ENCODE measurements around the gene STK32C. TPM values are rescaled to one million over a fixed set of nuclear protein-coding genes. Genes with fewer than 3 reads are reported as not detected.

The STK32C gene
- total and polyA plus RNA-seq, 4 donors = 5.1 to 22.0 (median 16.3) TPM

- ATAC-seq (ENCODE audit: insufficient read depth, low FRiP score) (peak; percentile 30), DNase-seq (peak in 2 of 3 donors; percentile 15 to 31)
- peaks cover 0 to 6% (median 5%) of the 10 kb centered on the region in 5 donors for H3K4me1 ChIP-seq (ENCODE audit: control insufficient read depth in 5 of 5, insufficient read depth in 5 of 5, low read length in 5 of 5)
- peaks cover 0 to 2% (median 0%) of the 10 kb centered on the region in 4 donors for H3K9me3 ChIP-seq (ENCODE audit: control insufficient read depth in 4 of 4, insufficient read depth in 3 of 4, low read length in 3 of 4)
- no peak overlapping the region for H3K27ac ChIP-seq (ENCODE audit: low read depth in 1 of 2, low read length in 1 of 2)
- peaks cover 0 to 3% (median 0%) of the 10 kb centered on the region in 4 donors for H3K36me3 ChIP-seq (ENCODE audit: control insufficient read depth in 4 of 4, insufficient read depth in 4 of 4, low read length in 4 of 4)
- TF ChIP-seq CTCF (IDR thresholded peaks at IDR 0.05; ENCODE audit: control extremely low read depth, extremely low read depth) = no peak
- no peak overlapping the region for H3K9ac ChIP-seq (ENCODE audit: insufficient read depth in 1 of 2, low read length in 2 of 2)
- no peak overlapping the region for H3K4me3 ChIP-seq
- H3K27me3 ChIP-seq (ENCODE audit: control insufficient read depth in 3 of 3, insufficient read depth in 3 of 3, low read length in 2 of 3) = peaks cover 0 to 7% (median 4%) of the 10 kb centered on the region in 3 donors
- WGBS, 2 donors = 81% methylated on average over 21 of the region's 21 CpGs
Measured at GRCh38 chr10:132193907-132194552, 113.7 kb downstream of the STK32C start.

DNA sequence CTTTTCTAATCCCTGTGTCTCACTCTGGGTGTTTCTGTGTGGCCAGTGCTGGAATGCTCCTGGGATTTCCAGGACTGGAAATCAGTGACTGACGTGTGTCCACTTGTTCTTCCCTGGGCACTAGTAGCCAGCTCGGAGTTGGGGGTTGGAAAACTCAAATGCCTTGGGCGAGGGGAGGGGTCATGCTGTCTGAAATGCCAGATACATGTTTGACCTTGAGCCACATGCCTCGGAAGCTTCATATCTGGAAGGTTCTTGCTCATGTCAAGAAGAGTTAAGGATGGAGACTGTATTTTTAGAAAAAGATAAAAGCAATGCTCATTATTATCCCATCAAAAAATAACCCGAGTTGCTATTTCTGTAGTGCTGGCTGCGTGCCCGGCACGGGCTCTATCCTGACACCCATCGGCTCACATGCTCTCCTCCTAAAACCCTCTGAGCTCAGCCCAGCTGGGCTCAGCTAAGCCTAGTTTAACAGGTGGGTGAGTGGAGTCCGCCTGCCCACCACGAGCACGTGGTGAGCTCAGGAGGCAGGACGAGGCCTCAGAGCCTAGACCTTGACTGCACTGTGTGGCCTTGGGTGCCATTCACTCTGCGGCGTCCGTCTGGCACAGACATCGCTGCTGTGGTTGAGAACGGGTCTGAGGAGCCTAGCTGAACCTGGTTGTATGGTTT, 114.6 kb downstream of the STK32C start:
- Histone ChIP-seq H3K27me3 (ENCODE audit: control insufficient read depth in 3 of 3, insufficient read depth in 3 of 3, low read length in 2 of 3) (peaks cover 0 to 16% (median 6%) of the 10 kb centered on the region in 3 donors), H3K27ac (ENCODE audit: low read depth in 1 of 2, low read length in 1 of 2) (no peak overlapping the region), H3K4me3 (no peak overlapping the region), H3K9ac (ENCODE audit: insufficient read depth in 1 of 2, low read length in 2 of 2) (no peak overlapping the region), H3K9me3 (ENCODE audit: control insufficient read depth in 4 of 4, insufficient read depth in 3 of 4, low read length in 3 of 4) (peaks cover 0 to 2% (median 0%) of the 10 kb centered on the region in 4 donors), H3K4me1 (ENCODE audit: control insufficient read depth in 5 of 5, insufficient read depth in 5 of 5, low read length in 5 of 5) (peaks cover 0 to 11% (median 6%) of the 10 kb centered on the region in 5 donors), H3K36me3 (ENCODE audit: control insufficient read depth in 4 of 4, insufficient read depth in 4 of 4, low read length in 4 of 4) (peaks cover 0 to 3% (median 0%) of the 10 kb centered on the region in 4 donors)
- no peak for TF ChIP-seq CTCF (IDR thresholded peaks at IDR 0.05; ENCODE audit: control extremely low read depth, extremely low read depth)
- DNase-seq (peak; percentile 71 to 86 (median 72)), ATAC-seq (ENCODE audit: insufficient read depth, low FRiP score) (no peak)
- 69 to 78% methylated on average over 18 of the region's 18 CpGs for WGBS, 2 donors

- Histone ChIP-seq H3K9me3 (ENCODE audit: control insufficient read depth in 4 of 4, insufficient read depth in 3 of 4, low read length in 3 of 4) (peaks cover 0 to 2% (median 0%) of the 10 kb centered on the region in 4 donors), H3K4me3 (no peak overlapping the region), H3K9ac (ENCODE audit: insufficient read depth in 1 of 2, low read length in 2 of 2) (no peak overlapping the region), H3K27ac (ENCODE audit: low read depth in 1 of 2, low read length in 1 of 2) (no peak overlapping the region), H3K36me3 (ENCODE audit: control insufficient read depth in 4 of 4, insufficient read depth in 4 of 4, low read length in 4 of 4) (peaks cover 0 to 3% (median 0%) of the 10 kb centered on the region in 4 donors), H3K4me1 (ENCODE audit: control insufficient read depth in 5 of 5, insufficient read depth in 5 of 5, low read length in 5 of 5) (peaks cover 0 to 14% (median 6%) of the 10 kb centered on the region in 5 donors), H3K27me3 (ENCODE audit: control insufficient read depth in 3 of 3, insufficient read depth in 3 of 3, low read length in 2 of 3) (peaks cover 0 to 23% (median 6%) of the 10 kb centered on the region in 3 donors)
- TF ChIP-seq CTCF (IDR thresholded peaks at IDR 0.05; ENCODE audit: control extremely low read depth, extremely low read depth) = no peak
- no peak for DNase-seq
- ATAC-seq (ENCODE audit: insufficient read depth, low FRiP score) = no peak
- WGBS, 2 donors = 89 to 91% methylated on average over 28 of the region's 28 CpGs
Measured at GRCh38 chr10:132192076-132192975, 115.4 kb downstream of the STK32C start.
